Natural killer cell (primary cell): ENCODE measurements around the gene DNAAF3. TPM values are rescaled to one million over a fixed set of nuclear protein-coding genes. Genes with fewer than 3 reads are reported as not detected.

Source experiments
- ATAC-seq, 3 donors: fragments of 150-1000 bp in 2 of 3; fragments of 200-7000 bp in 1 of 3; cut with Tn5 transposase; 1 replicate in 1 of 3; 2 replicates in 2 of 3; pipeline ENCODE4 v1.10.0; 2021; ENCODE audit warnings: mild to moderate bottlenecking in 2 of 3, moderate library complexity in 2 of 3
- DNase-seq, 2 donors: peaks; one replicate each; pipeline versions ENCODE4 v3.0.0 to v3.0.0-alpha.2; 2013 to 2021; ENCODE audit warnings: mixed read lengths in 1 of 2
- H3K27ac ChIP-seq: one replicate; pipeline ENCODE4 v1.5.1; 2013; ENCODE audit warnings: mild to moderate bottlenecking, low read length
- H3K27me3 ChIP-seq: one replicate; pipeline ENCODE4 v1.6.1; 2013; ENCODE audit warnings: low read length; ENCODE audit not compliant: control insufficient read depth, insufficient read depth
- H3K36me3 ChIP-seq: one replicate; pipeline ENCODE4 v1.6.1; 2013; ENCODE audit warnings: low read length; ENCODE audit not compliant: control insufficient read depth, insufficient read depth
- H3K4me1 ChIP-seq: one replicate; pipeline ENCODE4 v1.6.1; 2013; ENCODE audit warnings: low read length; ENCODE audit not compliant: control insufficient read depth, insufficient read depth
- H3K4me3 ChIP-seq: one replicate; pipeline ENCODE4 v1.5.1; 2013; ENCODE audit warnings: low read length
- H3K9me3 ChIP-seq: one replicate; pipeline ENCODE4 v1.6.1; 2013; ENCODE audit warnings: low read length; ENCODE audit not compliant: control insufficient read depth, insufficient read depth
- H3K27ac Mint-ChIP-seq, 2 donors: one replicate each; pipeline ENCODE4 v1.8.0; 2022; ENCODE audit warnings: mild to moderate bottlenecking in 2 of 2, mixed read lengths in 2 of 2, moderate library complexity in 1 of 2
- H3K27me3 Mint-ChIP-seq, 2 donors: one replicate each; pipeline ENCODE4 v1.8.0; 2022; ENCODE audit warnings: low read depth in 2 of 2, mixed read lengths in 2 of 2
- H3K36me3 Mint-ChIP-seq: one replicate; pipeline ENCODE4 v1.8.0; 2022; ENCODE audit warnings: mixed read lengths
- H3K4me1 Mint-ChIP-seq, 2 donors: one replicate each; pipeline ENCODE4 v1.8.0; 2022; ENCODE audit warnings: mixed read lengths in 2 of 2
- H3K4me3 Mint-ChIP-seq: one replicate; pipeline ENCODE4 v1.8.0; 2022; ENCODE audit warnings: mild to moderate bottlenecking, moderate library complexity, mixed read lengths
- H3K9me3 Mint-ChIP-seq, 2 donors: one replicate each; pipeline ENCODE4 v1.8.0; 2022; ENCODE audit warnings: mixed read lengths in 2 of 2
- WGBS: methylation state at CpG from one replicate; pipeline ENCODE4 v1.1.7; 2013; ENCODE audit warnings: missing lambda C conversion rate; ENCODE audit not compliant: insufficient coverage; 5-methylcytosine and 5-hydroxymethylcytosine counted together
- intact Hi-C: fragments of 100-400 bp; cut with micrococcal nuclease; formaldehyde crosslinking; loops from one replicate; pipeline ENCODE4 v1.14.2; 2022
- total RNA-seq, 4 donors: library from RNA; stranded (reverse); fragments of 120-200 nt in 1 of 4; gene quantifications; one replicate each; pipeline versions ENCODE4 v1.2.3 to v1.2.4, GENCODE V29; 2013 to 2022
- TF ChIP-seq, protein P1 (sequence below): fragments of 200-600 bp; IDR thresholded peaks from one replicate; pipeline ENCODE4 v1.8.0; 2022; ENCODE audit warnings: antibody characterized with exemption

Gene DNAAF3
- total RNA-seq, 3 donors from 2014 or later (not counting 1 experiment from before 2014, with no cell fraction given): not detected

DNA sequence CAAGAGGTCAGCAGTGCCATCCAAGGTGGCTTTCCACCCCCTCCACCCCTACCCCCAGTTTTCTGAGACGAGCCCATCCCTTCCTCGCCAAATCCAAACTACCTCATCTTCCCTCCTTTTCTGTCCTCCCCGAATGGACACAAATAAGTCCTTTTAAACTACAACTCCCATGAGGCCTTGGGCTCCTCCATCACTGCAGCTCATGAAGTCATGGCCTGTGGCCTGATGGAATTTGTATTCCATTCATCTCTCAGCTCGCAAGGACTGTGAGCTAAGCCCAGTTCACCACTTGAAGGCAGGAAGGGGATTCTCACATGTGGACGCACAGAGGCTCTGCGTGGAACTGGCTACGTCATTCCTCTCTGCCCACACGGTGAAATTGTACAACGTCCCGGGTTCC, 30.4 kb upstream of the DNAAF3 start:
- H3K27me3 Mint-ChIP-seq: peaks cover 0 to 12% of the 10 kb centered on the region in 2 donors
- H3K4me3 Mint-ChIP-seq: no peak overlapping the region
- no peaks in the 10 kb centered on the region for H3K4me1 Mint-ChIP-seq
- WGBS: 89% methylated on average over 10 of the region's 10 CpGs
- ATAC-seq (no peak), DNase-seq (no peak)
- no peaks in the 10 kb centered on the region for H3K4me1 ChIP-seq
- H3K9me3 ChIP-seq: no peaks in the 10 kb centered on the region
- H3K27me3 ChIP-seq: no peaks in the 10 kb centered on the region
- H3K27ac ChIP-seq: no peak overlapping the region
- TF ChIP-seq, protein P1, sequence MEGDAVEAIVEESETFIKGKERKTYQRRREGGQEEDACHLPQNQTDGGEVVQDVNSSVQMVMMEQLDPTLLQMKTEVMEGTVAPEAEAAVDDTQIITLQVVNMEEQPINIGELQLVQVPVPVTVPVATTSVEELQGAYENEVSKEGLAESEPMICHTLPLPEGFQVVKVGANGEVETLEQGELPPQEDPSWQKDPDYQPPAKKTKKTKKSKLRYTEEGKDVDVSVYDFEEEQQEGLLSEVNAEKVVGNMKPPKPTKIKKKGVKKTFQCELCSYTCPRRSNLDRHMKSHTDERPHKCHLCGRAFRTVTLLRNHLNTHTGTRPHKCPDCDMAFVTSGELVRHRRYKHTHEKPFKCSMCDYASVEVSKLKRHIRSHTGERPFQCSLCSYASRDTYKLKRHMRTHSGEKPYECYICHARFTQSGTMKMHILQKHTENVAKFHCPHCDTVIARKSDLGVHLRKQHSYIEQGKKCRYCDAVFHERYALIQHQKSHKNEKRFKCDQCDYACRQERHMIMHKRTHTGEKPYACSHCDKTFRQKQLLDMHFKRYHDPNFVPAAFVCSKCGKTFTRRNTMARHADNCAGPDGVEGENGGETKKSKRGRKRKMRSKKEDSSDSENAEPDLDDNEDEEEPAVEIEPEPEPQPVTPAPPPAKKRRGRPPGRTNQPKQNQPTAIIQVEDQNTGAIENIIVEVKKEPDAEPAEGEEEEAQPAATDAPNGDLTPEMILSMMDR: no peak
- no peaks in the 10 kb centered on the region for H3K9me3 Mint-ChIP-seq
- no peak overlapping the region for H3K27ac Mint-ChIP-seq
- H3K4me3 ChIP-seq: no peak overlapping the region
- no peaks in the 10 kb centered on the region for H3K36me3 ChIP-seq
- intact Hi-C loops: no loop called here
- H3K36me3 Mint-ChIP-seq: no peaks in the 10 kb centered on the region

DNA sequence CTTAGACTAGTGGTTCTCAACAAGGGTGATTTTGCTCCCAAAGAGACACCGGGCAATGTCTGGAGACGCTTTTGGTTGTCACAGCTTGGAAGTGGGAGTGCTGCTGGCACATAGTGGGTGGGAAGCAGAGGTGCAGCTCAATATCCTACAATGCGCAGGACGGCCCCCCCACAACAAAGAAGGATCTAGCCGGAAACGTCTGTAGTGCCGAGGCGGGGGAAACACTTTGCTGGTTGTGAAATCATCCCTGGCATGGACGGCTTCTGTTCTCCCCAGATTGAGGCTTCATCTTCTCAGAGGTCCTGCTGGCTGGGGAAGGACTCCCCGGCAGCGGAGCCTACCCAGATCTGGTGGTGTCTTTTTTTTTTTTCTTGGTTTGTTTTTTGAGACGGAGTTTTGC, 27.1 kb upstream of the DNAAF3 start:
- DNase-seq (no peak), ATAC-seq (no peak)
- H3K4me1 ChIP-seq: no peaks in the 10 kb centered on the region
- Mint-ChIP-seq H3K27ac (no peak overlapping the region), H3K27me3 (peaks cover 0 to 3% of the 10 kb centered on the region in 2 donors), H3K4me3 (no peak overlapping the region), H3K4me1 (peaks cover 0 to 5% of the 10 kb centered on the region in 2 donors), H3K9me3 (no peaks in the 10 kb centered on the region), H3K36me3 (no peaks in the 10 kb centered on the region)
- no peak overlapping the region for H3K27ac ChIP-seq
- intact Hi-C loops: no loop called here
- TF ChIP-seq, protein P1: no peak
- H3K36me3 ChIP-seq: no peaks in the 10 kb centered on the region
- no peaks in the 10 kb centered on the region for H3K9me3 ChIP-seq
- H3K4me3 ChIP-seq: no peak overlapping the region
- no peaks in the 10 kb centered on the region for H3K27me3 ChIP-seq
- 73% methylated on average over 12 of the region's 12 CpGs for WGBS

DNA sequence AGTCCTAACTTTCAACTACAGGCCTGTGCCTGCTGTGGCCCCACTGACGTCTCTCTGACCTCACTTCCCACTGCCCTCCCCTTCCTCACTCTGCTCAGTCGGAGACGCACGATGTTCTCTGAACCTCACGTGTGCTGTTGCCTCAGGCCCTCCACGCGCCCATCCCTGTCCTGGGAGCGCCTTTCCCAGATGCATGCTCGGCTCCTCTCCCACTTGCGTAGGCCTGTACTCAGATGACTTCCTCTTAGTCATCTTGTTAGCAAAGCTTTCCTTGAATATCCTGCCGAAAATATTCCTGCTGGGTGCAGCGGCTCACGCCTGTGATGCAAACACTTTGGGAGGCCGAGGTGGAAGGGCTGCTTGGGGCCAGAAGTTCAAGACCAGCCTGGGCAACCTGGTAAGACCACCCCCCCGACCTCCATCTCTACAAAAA, 23.0 kb upstream of the DNAAF3 start:
- no peaks in the 10 kb centered on the region for H3K36me3 Mint-ChIP-seq
- TF ChIP-seq, protein P1: no peak
- H3K4me3 ChIP-seq: no peak overlapping the region
- DNase-seq: no peak
- no peak for ATAC-seq
- H3K9me3 ChIP-seq: no peaks in the 10 kb centered on the region
- WGBS: 83% methylated on average over 14 of the region's 15 CpGs
- H3K36me3 ChIP-seq: no peaks in the 10 kb centered on the region
- H3K4me1 Mint-ChIP-seq: peaks cover 0 to 6% of the 10 kb centered on the region in 2 donors
- peaks cover 8 to 9% of the 10 kb centered on the region in 2 donors for H3K27me3 Mint-ChIP-seq
- H3K27ac ChIP-seq: no peak overlapping the region
- H3K9me3 Mint-ChIP-seq: no peaks in the 10 kb centered on the region
- H3K27me3 ChIP-seq: no peaks in the 10 kb centered on the region
- intact Hi-C loops: no loop called here
- no peaks in the 10 kb centered on the region for H3K4me1 ChIP-seq
- no peak overlapping the region for H3K4me3 Mint-ChIP-seq
- no peak overlapping the region for H3K27ac Mint-ChIP-seq

DNA sequence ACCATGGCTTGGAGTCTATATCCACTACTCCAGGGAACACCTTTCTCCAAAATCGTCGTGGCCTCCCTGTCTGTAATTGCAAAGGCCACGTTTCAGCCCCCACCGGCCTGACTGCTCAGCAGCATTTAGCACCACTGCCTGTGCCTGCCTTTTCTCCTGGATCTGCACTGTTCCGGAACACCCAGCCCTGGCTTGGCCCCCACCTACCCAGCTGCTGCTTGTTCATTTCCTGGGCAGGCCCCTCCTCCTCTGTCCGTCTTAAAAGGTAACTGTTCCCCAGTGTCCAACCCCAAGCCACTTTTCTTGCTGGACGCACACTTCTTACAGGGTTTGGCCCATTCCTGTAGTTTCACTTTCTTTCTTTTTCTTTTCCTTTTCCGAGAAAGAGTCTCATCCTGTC, 22.2 kb upstream of the DNAAF3 start:
- H3K27ac Mint-ChIP-seq: no peak overlapping the region
- no peak overlapping the region for H3K27ac ChIP-seq
- no peaks in the 10 kb centered on the region for H3K27me3 ChIP-seq
- WGBS: 20% methylated on average over 8 of the region's 8 CpGs
- H3K4me3 Mint-ChIP-seq: no peak overlapping the region
- peaks cover 0 to 6% of the 10 kb centered on the region in 2 donors for H3K4me1 Mint-ChIP-seq
- no peaks in the 10 kb centered on the region for H3K36me3 ChIP-seq
- peaks cover 8 to 11% of the 10 kb centered on the region in 2 donors for H3K27me3 Mint-ChIP-seq
- no peaks in the 10 kb centered on the region for H3K4me1 ChIP-seq
- no peak overlapping the region for H3K4me3 ChIP-seq
- H3K9me3 Mint-ChIP-seq: no peaks in the 10 kb centered on the region
- DNase-seq: no peak
- H3K36me3 Mint-ChIP-seq: no peaks in the 10 kb centered on the region
- no peak for ATAC-seq
- TF ChIP-seq, protein P1: no peak
- intact Hi-C loops: no loop called here
- H3K9me3 ChIP-seq: no peaks in the 10 kb centered on the region
